Hepatocyte (in vitro differentiated cells): ENCODE measurements around the gene RPL13. TPM values are rescaled to one million over a fixed set of nuclear protein-coding genes. Genes with fewer than 3 reads are reported as not detected.
A peak's percentile ranks its signal among the peaks of the same experiment; 100 is the strongest.

Experiments used
- DNase-seq: peaks from one replicate; pipeline ENCODE4 v3.0.0-alpha.2; 2016; ENCODE audit warnings: low spot score
- H2AFZ ChIP-seq: fragments of 200-600 bp; sonication (generic); 2 replicates; pipeline ENCODE4 v1.6.0; 2016; ENCODE audit warnings: antibody characterized with exemption, mild to moderate bottlenecking
- H3K27ac ChIP-seq: fragments of 200-600 bp; sonication (generic); 2 replicates; pipeline ENCODE4 v1.5.1; 2016; ENCODE audit warnings: mild to moderate bottlenecking
- H3K27me3 ChIP-seq: fragments of 200-600 bp; sonication (generic); 2 replicates; pipeline ENCODE4 v1.6.1; 2016
- H3K36me3 ChIP-seq: fragments of 200-600 bp; sonication (generic); replicated peaks from 2 replicates; pipeline ENCODE4 v1.5.1; 2016; ENCODE audit warnings: low read depth; ENCODE audit not compliant: insufficient read depth
- H3K4me1 ChIP-seq: fragments of 200-600 bp; sonication (generic); 2 replicates; pipeline ENCODE4 v1.5.1; 2016; ENCODE audit warnings: mild to moderate bottlenecking, moderate library complexity; ENCODE audit not compliant: insufficient read depth
- H3K4me2 ChIP-seq: fragments of 200-600 bp; sonication (generic); 2 replicates; pipeline ENCODE4 v1.6.0; 2016
- H3K4me3 ChIP-seq: fragments of 200-600 bp; sonication (generic); 2 replicates; pipeline ENCODE4 v1.5.1; 2016; ENCODE audit warnings: mild to moderate bottlenecking
- H3K79me2 ChIP-seq: fragments of 200-600 bp; sonication (generic); 2 replicates; pipeline ENCODE4 v1.6.0; 2017; ENCODE audit warnings: mild to moderate bottlenecking
- H3K9me2 ChIP-seq: fragments of 200-600 bp; sonication (generic); replicated peaks from 2 replicates; pipeline ENCODE4 v1.6.0; 2017; ENCODE audit warnings: mild to moderate bottlenecking; ENCODE audit not compliant: insufficient read depth
- H3K9me3 ChIP-seq: fragments of 200-600 bp; sonication (generic); 2 replicates; pipeline ENCODE4 v1.5.1; 2016; ENCODE audit warnings: low read depth, mild to moderate bottlenecking
- H4K20me1 ChIP-seq: fragments of 200-600 bp; sonication (generic); 2 replicates; pipeline ENCODE4 v1.6.0; 2016; ENCODE audit warnings: mild to moderate bottlenecking; ENCODE audit not compliant: insufficient read depth, poor library complexity, severe bottlenecking
- EZH2 ChIP-seq: fragments of 200-600 bp; sonication (generic); IDR thresholded peaks from 2 replicates; pipeline ENCODE4 v1.6.1; 2016; ENCODE audit warnings: antibody characterized with exemption, mild to moderate bottlenecking, borderline replicate concordance
- EZH2phosphoT487 ChIP-seq: fragments of 200-600 bp; sonication (generic); IDR thresholded peaks from one replicate; pipeline ENCODE4 v1.6.1; 2018; ENCODE audit warnings: antibody characterized with exemption, mild to moderate bottlenecking, low read depth, moderate library complexity; ENCODE audit not compliant: unreplicated experiment, severe bottlenecking
- WGBS: methylation state at CpG from one replicate; pipeline ENCODE4 v1.1.6; 2016; ENCODE audit warnings: low lambda C conversion rate; ENCODE audit errors: missing lambda C conversion rate; 5-methylcytosine and 5-hydroxymethylcytosine counted together
- polyA plus RNA-seq: library from polyadenylated mRNA; unstranded; fragments of >200 nt; fragmentation: Nextera tagmentation; extraction: Ambion mirVana; gene quantifications from 2 replicates; pipeline ENCODE4 v1.2.1, GENCODE V29; 2016
- total RNA-seq: library from RNA; depleted of rRNA; stranded (reverse); fragments of >200 nt; gene quantifications from 2 replicates; pipeline ENCODE4 v1.2.3, GENCODE V29; 2014
- TF ChIP-seq, protein P1 (sequence below): fragments of 200-600 bp; sonication (generic); IDR thresholded peaks from 2 replicates; pipeline ENCODE4 v1.5.1; 2016; ENCODE audit warnings: antibody characterized with exemption, mild to moderate bottlenecking; ENCODE audit not compliant: poor library complexity

RPL13 gene
- total and polyA plus RNA-seq, 2 experiments from 2014 or later: 1,312 to 4,787 TPM

DNA sequence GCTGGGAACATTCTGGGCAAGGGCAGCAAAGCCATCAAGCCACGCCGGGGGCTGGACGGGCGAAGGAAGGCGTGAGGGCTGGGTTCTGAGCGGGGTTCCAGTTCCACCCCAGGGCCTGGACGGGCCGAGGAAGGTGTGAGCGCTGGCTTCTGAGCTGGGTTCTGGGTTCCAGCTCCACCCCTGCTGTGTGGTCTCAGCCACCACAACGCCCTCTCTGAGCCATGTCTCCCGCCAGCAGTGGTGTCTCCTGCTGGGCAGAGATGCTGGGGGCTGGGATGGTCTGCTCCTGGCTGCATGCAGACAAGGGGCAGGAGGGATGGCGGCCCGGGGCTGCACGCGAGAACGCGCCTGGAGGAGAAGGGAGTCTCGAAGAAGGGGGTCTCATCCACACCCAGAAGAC is 11.2 kb downstream of the RPL13 start:
- H3K4me3 ChIP-seq: no peak overlapping the region
- H3K4me2 ChIP-seq: no peak overlapping the region
- no peak overlapping the region for H2AFZ ChIP-seq
- H3K79me2 ChIP-seq: no peaks in the 10 kb centered on the region
- no peak overlapping the region for H3K27ac ChIP-seq
- no peaks in the 10 kb centered on the region for H3K9me2 ChIP-seq
- WGBS: 89% methylated on average over 17 of the region's 18 CpGs
- no peak for TF ChIP-seq EZH2phosphoT487
- TF ChIP-seq EZH2: no peak
- TF ChIP-seq, protein P1, sequence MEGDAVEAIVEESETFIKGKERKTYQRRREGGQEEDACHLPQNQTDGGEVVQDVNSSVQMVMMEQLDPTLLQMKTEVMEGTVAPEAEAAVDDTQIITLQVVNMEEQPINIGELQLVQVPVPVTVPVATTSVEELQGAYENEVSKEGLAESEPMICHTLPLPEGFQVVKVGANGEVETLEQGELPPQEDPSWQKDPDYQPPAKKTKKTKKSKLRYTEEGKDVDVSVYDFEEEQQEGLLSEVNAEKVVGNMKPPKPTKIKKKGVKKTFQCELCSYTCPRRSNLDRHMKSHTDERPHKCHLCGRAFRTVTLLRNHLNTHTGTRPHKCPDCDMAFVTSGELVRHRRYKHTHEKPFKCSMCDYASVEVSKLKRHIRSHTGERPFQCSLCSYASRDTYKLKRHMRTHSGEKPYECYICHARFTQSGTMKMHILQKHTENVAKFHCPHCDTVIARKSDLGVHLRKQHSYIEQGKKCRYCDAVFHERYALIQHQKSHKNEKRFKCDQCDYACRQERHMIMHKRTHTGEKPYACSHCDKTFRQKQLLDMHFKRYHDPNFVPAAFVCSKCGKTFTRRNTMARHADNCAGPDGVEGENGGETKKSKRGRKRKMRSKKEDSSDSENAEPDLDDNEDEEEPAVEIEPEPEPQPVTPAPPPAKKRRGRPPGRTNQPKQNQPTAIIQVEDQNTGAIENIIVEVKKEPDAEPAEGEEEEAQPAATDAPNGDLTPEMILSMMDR: no peak
- H4K20me1 ChIP-seq: no peaks in the 10 kb centered on the region
- H3K9me3 ChIP-seq: no peaks in the 10 kb centered on the region
- DNase-seq: no peak
- no peaks in the 10 kb centered on the region for H3K36me3 ChIP-seq
- peaks cover 25% of the 10 kb centered on the region for H3K27me3 ChIP-seq
- H3K4me1 ChIP-seq: peaks cover 21% of the 10 kb centered on the region

DNA sequence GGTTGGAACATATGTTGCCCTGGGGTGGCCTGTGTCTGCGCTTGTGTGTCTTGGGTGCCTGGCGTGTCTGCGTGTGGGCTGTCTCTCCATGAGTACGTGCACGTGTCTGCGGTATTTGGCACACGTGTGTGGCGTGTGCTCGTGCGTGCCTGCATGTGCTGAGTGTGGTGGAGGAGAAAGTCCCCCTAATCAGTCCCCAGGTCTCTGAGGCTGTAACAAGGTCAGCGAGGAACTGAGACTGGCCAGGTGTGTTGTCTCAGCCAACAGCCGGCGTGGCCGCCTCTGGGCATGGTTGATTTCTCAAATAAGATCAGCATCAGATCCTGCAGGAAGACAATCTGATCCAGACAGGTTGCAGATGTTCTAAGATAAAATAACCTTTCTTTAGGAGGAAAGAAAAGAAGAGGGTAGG is 11.6 kb downstream of the RPL13 start:
- Histone ChIP-seq H3K9me3 (no peaks in the 10 kb centered on the region), H3K27me3 (peaks cover 25% of the 10 kb centered on the region), H3K9me2 (no peaks in the 10 kb centered on the region), H2AFZ (no peak overlapping the region), H3K36me3 (no peaks in the 10 kb centered on the region), H3K27ac (no peak overlapping the region), H4K20me1 (no peaks in the 10 kb centered on the region), H3K79me2 (no peaks in the 10 kb centered on the region), H3K4me2 (no peak overlapping the region), H3K4me3 (no peak overlapping the region), H3K4me1 (peaks cover 21% of the 10 kb centered on the region)
- no peak for DNase-seq
- WGBS: 73% methylated on average over 14 of the region's 14 CpGs
- TF ChIP-seq EZH2: no peak
- no peak for TF ChIP-seq EZH2phosphoT487

DNA sequence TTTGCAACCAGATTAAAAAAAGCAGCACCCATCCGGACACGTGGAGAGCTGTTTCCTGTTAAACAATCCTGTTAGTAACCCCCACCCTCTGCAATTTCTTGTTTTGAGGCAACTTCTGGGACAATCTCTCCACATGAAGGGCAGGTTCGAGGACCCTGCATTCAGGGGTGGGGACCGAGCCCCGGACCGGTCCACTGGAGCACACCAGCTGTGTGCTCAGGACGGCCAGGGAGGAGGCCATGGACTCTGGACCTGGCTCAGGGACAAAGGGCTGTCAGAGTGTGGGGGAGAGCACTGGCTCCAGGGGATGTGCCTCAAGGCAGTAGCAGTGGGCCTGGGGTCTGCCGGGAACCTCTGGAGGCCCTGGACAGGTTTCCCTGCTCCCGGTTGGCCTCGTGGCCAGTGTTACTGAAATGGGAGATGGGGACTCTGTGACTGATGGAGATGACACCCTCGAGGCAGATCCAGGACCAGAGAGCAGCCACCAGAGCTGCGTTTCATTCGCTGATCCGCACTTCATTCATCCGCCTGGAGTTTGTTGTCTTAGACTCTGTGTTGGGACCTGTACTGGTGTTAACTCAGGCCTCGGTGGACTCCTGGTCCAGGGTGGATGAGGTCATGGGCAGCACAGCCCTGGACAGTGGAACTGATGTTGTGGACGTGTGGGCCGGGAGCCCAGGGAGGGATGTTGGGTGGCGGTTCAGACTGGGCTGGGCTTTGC is 12.2 kb downstream of the RPL13 start:
- TF ChIP-seq EZH2phosphoT487: no peak
- TF ChIP-seq, protein P1: no peak
- no peak for TF ChIP-seq EZH2
- H3K9me3 ChIP-seq: no peaks in the 10 kb centered on the region
- H3K27me3 ChIP-seq: peaks cover 25% of the 10 kb centered on the region
- H3K4me2 ChIP-seq: no peak overlapping the region
- no peak overlapping the region for H2AFZ ChIP-seq
- H3K79me2 ChIP-seq: no peaks in the 10 kb centered on the region
- peaks cover 21% of the 10 kb centered on the region for H3K4me1 ChIP-seq
- DNase-seq: no peak
- no peaks in the 10 kb centered on the region for H3K36me3 ChIP-seq
- no peak overlapping the region for H3K27ac ChIP-seq
- WGBS: 68% methylated on average over 19 of the region's 19 CpGs
- H3K4me3 ChIP-seq: no peak overlapping the region
- no peaks in the 10 kb centered on the region for H4K20me1 ChIP-seq
- H3K9me2 ChIP-seq: no peaks in the 10 kb centered on the region

DNA sequence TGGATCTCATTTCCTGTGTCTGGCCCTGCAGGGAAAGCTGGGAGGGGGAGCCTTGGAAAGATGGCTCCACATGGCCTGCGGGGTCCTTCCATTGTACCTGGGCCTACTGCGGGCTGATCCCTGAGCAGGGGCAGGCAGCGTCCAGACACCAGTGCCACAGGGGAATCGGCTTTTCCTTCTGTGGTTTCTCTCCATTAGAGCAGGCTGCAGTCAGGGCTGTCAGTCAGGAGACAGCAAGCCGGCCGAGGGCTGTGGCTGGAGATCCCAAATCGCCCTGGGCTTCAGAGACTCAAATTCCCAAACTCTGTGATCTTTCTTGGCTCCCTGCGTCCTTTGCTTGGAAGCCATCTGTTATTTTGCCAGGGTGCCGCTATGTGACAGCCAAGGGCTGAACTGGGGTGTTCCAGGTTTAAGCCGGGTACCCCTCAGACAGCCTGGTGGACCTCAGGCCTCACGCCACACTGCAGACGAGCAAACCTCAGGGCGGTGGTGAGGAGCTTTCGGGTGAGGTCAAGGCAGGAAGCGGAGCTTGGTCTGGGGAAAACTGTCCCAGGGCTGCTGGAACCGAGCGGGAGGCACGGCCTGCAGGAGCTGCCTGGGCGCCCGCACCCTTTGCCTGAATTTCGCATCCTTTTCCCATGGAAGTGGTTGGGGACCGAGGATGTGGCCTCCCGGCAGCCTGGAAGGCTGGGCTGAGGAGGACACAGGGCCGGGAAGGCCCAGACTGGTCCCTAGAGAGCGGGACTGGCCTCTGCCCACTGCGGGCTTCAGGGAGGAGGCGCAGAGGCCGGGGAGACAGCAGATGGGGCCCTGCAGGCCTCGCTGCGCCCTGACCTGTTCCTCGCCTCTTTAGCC is 13.6 kb downstream of the RPL13 start:
- peaks cover 25% of the 10 kb centered on the region for H3K27me3 ChIP-seq
- no peaks in the 10 kb centered on the region for H3K36me3 ChIP-seq
- DNase-seq: no peak
- TF ChIP-seq EZH2phosphoT487 (no peak), EZH2 (no peak)
- TF ChIP-seq, protein P1: no peak
- no peak overlapping the region for H2AFZ ChIP-seq
- no peaks in the 10 kb centered on the region for H4K20me1 ChIP-seq
- H3K4me2 ChIP-seq: peak overlapping the region; percentile 84
- no peaks in the 10 kb centered on the region for H3K9me2 ChIP-seq
- H3K9me3 ChIP-seq: no peaks in the 10 kb centered on the region
- no peak overlapping the region for H3K27ac ChIP-seq
- H3K4me3 ChIP-seq: no peak overlapping the region
- no peaks in the 10 kb centered on the region for H3K79me2 ChIP-seq
- 77% methylated on average over 25 of the region's 31 CpGs for WGBS
- H3K4me1 ChIP-seq: peaks cover 21% of the 10 kb centered on the region
